ENCODE measurements around the gene LMAN1.

Gene LMAN1

DNA sequence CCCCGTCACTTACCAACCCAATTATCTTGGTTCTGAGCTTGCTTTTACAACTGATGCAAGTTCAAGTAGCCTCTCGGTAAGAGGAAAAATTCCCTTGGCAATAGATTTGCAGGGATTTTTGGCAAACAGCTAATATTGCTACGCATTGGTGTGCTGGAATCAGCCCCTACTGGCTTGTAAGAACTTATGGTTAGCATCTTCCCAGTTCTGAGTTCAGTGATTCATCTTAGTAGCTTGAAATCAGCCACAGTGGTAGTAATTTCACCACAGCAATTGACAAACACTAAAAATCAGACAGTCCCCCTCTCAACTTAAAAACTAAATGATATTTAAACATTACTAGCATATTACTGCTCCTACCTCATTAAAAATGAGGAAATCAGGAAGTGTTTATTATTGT is 79.9 kb downstream of the LMAN1 start:
- Histone ChIP-seq H2BK5ac (ENCODE audit: low read length) (no peak overlapping the region), H3K36me3 (ENCODE audit: control insufficient read depth, insufficient read depth, low read length) (no peaks in the 10 kb centered on the region), H3K9ac (ENCODE audit: low read length) (no peak overlapping the region), H3K27ac (ENCODE audit: low read depth, low read length) (no peak overlapping the region), H4K5ac (ENCODE audit: low read length) (no peak overlapping the region), H3K23ac (ENCODE audit: low read length) (no peak overlapping the region), H3K79me2 (ENCODE audit: control insufficient read depth, insufficient read depth, low read length) (no peaks in the 10 kb centered on the region), H3K56ac (ENCODE audit: low read length) (no peak overlapping the region), H3K4ac (ENCODE audit: low read depth, low read length) (no peak overlapping the region), H3K4me2 (ENCODE audit: low read length) (no peak overlapping the region), H3K4me3 (ENCODE audit: low read length) (no peak overlapping the region), H3K18ac (ENCODE audit: low read length) (no peak overlapping the region), H4K8ac (ENCODE audit: low read depth, low read length) (no peak overlapping the region), H3K4me1 (ENCODE audit: control insufficient read depth, low read depth, low read length) (no peaks in the 10 kb centered on the region), H3K27me3 (ENCODE audit: insufficient read depth, low read length, poor library complexity) (peaks cover 31% of the 10 kb centered on the region), H2AK5ac (ENCODE audit: low read length) (no peak overlapping the region), H2BK120ac (ENCODE audit: low read depth, low read length) (no peak overlapping the region), H3K79me1 (ENCODE audit: low read length) (no peaks in the 10 kb centered on the region), H2BK15ac (replicated peaks; ENCODE audit: low read depth) (no peak overlapping the region)
- DNase-seq: no peak
- no CpG with 5 or more reads among the region's 3 CpGs for WGBS (ENCODE audit: extremely low coverage, insufficient coverage, low lambda C conversion rate)

DNA sequence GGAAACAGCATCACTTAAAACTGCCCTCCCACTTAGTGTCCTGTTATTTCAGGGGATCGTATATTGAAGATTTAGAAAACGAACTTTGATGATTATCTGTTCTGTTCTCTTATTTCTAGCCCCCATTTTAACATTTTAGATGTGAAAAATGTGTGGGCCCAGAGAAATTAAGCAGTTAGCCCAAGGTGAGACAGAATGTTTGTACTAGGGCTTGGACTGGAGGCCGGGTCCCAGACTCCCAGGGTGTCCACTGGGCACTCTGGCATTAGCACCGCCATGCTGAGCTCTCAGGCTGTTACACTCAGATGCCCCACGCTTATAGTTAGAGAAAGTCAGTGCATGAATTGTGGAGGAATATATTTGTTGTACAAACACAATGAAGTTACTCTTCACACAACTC is 80.3 kb downstream of the LMAN1 start:
- Histone ChIP-seq H4K8ac (ENCODE audit: low read depth, low read length) (no peak overlapping the region), H4K5ac (ENCODE audit: low read length) (no peak overlapping the region), H3K4me1 (ENCODE audit: control insufficient read depth, low read depth, low read length) (no peaks in the 10 kb centered on the region), H3K27me3 (ENCODE audit: insufficient read depth, low read length, poor library complexity) (peaks cover 33% of the 10 kb centered on the region), H2BK5ac (ENCODE audit: low read length) (no peak overlapping the region), H2BK15ac (replicated peaks; ENCODE audit: low read depth) (no peak overlapping the region), H3K79me2 (ENCODE audit: control insufficient read depth, insufficient read depth, low read length) (no peaks in the 10 kb centered on the region), H3K9ac (ENCODE audit: low read length) (no peak overlapping the region), H2AK5ac (ENCODE audit: low read length) (no peak overlapping the region), H3K79me1 (ENCODE audit: low read length) (no peaks in the 10 kb centered on the region), H2BK120ac (ENCODE audit: low read depth, low read length) (no peak overlapping the region), H3K4ac (ENCODE audit: low read depth, low read length) (no peak overlapping the region), H3K56ac (ENCODE audit: low read length) (no peak overlapping the region), H3K27ac (ENCODE audit: low read depth, low read length) (no peak overlapping the region), H3K36me3 (ENCODE audit: control insufficient read depth, insufficient read depth, low read length) (no peaks in the 10 kb centered on the region), H3K4me2 (ENCODE audit: low read length) (no peak overlapping the region), H3K4me3 (ENCODE audit: low read length) (no peak overlapping the region), H3K23ac (ENCODE audit: low read length) (no peak overlapping the region), H3K18ac (ENCODE audit: low read length) (no peak overlapping the region)
- no peak for DNase-seq
- no CpG with 5 or more reads among the region's 5 CpGs for WGBS (ENCODE audit: extremely low coverage, insufficient coverage, low lambda C conversion rate)

Data from mesendoderm (in vitro differentiated cells).